T-helper 2 cell treated with Interferon-gamma antibody and Interleukin-4, amounts not matched to agents 5 μg/mL and 100 μg/mL, for 36 hours (primary cell): Measurements from ENCODE around the gene B4GALT1.

Experiments used
- DNase-seq: peaks from one replicate; pipeline ENCODE4 v3.0.0; 2021; ENCODE audit warnings: low spot score
- H3K27ac Mint-ChIP-seq: one replicate; pipeline ENCODE4 v1.8.0; 2021; ENCODE audit warnings: mild to moderate bottlenecking, mixed read lengths
- H3K27me3 Mint-ChIP-seq: one replicate; pipeline ENCODE4 v1.8.0; 2021; ENCODE audit warnings: low read depth, mixed read lengths
- H3K36me3 Mint-ChIP-seq: one replicate; pipeline ENCODE4 v1.8.0; 2021; ENCODE audit warnings: low read depth, mixed read lengths
- H3K4me1 Mint-ChIP-seq: one replicate; pipeline ENCODE4 v1.8.0; 2021; ENCODE audit warnings: low read depth, mixed read lengths
- H3K4me3 Mint-ChIP-seq: one replicate; pipeline ENCODE4 v1.8.0; 2022; ENCODE audit warnings: mild to moderate bottlenecking, moderate library complexity, mixed read lengths
- H3K9me3 Mint-ChIP-seq: one replicate; pipeline ENCODE4 v1.8.0; 2021; ENCODE audit warnings: mixed read lengths

The B4GALT1 gene

DNA sequence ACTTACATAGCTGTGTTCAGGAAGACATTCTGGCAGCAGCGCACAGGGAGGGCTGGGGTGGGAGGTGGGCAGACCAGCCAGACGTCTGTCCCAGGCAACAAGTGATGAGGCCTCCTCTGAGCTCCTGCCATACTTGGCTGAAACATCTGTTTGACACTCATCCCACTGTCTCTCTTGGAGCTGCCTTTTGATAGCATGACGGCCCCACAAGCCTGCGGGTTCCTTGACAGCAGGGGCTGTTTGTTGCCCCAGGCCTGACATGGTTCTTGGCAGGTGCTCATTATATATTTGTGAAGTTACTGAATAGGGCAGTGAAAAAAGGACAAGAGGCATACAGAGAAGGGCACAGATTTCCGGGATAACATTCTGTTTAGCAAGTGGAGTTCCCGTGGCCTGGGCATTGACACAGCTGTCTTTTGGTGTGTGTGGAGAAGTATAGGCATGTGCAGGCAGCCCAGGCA, 22.2 kb upstream of the B4GALT1 start:
- H3K4me1 Mint-ChIP-seq, result no peaks in the 10 kb centered on the region
- no peaks in the 10 kb centered on the region for H3K9me3 Mint-ChIP-seq
- no peaks in the 10 kb centered on the region for H3K36me3 Mint-ChIP-seq
- DNase-seq, result no peak
- peaks cover 2% of the 10 kb centered on the region for H3K27me3 Mint-ChIP-seq
- no peak overlapping the region for H3K27ac Mint-ChIP-seq
- no peak overlapping the region for H3K4me3 Mint-ChIP-seq

DNA sequence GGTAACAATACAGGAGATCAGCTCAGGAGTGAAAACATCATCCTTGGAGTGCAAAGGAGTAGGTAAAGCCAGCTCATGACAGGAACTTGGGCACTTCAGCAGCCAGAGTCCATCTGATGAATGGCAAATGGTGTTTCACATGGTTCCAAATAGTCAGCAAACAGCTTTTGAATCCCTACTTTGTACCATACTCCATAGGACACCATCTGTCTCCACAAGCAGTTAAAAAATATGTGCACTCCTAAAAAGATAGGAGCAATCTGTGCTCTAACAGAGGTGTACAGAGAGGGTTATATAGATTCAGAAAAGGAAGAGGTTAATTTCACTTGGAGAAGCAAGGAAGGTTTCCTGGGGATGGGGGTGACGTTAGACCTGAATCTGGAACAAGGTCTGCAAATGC, 21.6 kb upstream of the B4GALT1 start:
- no peaks in the 10 kb centered on the region for H3K9me3 Mint-ChIP-seq

DNA sequence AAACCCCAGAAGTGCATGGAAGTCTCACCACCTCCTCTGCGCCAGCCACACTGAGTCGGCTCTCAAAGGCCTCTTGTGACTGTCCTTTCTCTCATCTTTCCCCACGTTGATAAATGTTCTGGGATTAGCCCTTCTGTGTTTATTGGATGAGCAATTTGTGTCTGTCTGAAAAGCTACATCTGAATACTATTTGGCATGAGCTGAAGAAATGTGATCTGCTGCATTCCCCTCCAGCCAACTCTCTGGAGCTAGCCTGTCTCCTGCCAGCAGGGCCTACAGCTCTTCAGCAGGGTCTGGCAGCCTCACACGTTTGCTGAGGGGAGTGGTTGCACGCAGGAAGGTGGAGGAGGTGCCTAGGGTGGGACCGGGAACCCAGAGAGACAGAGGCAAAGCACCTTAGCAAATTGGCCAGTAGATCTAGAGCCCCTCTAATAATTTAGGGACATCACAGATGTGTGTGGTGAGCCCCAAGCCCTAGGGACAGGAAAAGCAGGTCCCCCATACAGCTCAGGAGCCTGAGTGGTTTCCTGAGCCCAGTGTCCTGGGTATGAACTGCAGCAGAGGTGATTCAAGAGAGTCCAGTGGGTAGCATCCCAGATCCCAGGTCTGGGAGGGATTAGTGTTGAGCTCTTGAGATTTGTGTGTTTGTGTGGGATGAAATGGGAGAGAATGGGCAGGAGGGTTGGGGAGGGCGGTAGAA, 20.5 kb upstream of the B4GALT1 start:
- Mint-ChIP-seq H3K9me3 (no peaks in the 10 kb centered on the region), H3K4me3 (no peak overlapping the region), H3K27ac (no peak overlapping the region), H3K4me1 (no peaks in the 10 kb centered on the region), H3K27me3 (peaks cover 4% of the 10 kb centered on the region), H3K36me3 (no peaks in the 10 kb centered on the region)
- no peak for DNase-seq

More for the DNA sequence above, 21.6 kb upstream of the B4GALT1 start:
- no peak overlapping the region for H3K27ac Mint-ChIP-seq
- no peaks in the 10 kb centered on the region for H3K4me1 Mint-ChIP-seq
- peaks cover 2% of the 10 kb centered on the region for H3K27me3 Mint-ChIP-seq
- no peaks in the 10 kb centered on the region for H3K36me3 Mint-ChIP-seq
- H3K4me3 Mint-ChIP-seq, result no peak overlapping the region
- DNase-seq, result no peak

DNA sequence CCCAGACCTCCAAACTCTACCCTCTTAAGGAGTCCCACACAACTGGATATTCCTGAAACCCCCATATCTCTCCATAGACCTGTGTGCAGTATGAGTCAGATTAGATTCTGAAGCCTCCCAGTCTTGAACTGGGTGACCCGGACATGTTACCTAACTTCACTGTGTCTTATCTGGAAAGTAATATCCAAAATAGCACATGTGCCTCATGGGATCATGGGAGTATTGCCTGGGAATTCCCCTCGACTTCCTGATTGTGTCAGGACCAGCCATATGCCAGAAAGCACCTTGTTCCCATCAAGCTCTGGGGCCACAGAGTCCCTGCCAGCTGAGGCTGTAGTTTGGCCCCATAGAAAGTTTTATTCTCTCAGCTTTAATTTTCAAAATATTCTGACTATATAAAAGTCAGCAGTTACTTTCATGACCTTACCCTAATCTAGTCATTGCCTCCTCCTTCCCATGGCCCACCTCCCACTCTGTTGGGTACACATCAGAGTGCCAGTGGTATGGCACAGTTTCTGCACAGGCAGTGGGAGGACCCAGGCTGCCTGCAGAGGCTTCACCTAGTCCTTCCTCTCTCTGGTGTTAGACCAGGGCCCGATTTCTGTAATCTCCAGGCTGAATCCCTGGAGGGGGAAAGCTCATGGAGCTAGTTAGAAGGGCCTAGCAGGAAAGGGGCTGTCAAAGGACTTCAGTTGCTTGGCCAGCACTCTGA, 19.5 kb upstream of the B4GALT1 start:
- Mint-ChIP-seq H3K4me1 (no peaks in the 10 kb centered on the region), H3K27me3 (peaks cover 10% of the 10 kb centered on the region), H3K27ac (no peak overlapping the region), H3K9me3 (no peaks in the 10 kb centered on the region), H3K36me3 (no peaks in the 10 kb centered on the region), H3K4me3 (no peak overlapping the region)
- DNase-seq, result no peak

- no peak for DNase-seq
- Mint-ChIP-seq H3K27ac (no peak overlapping the region), H3K27me3 (peaks cover 10% of the 10 kb centered on the region), H3K9me3 (no peaks in the 10 kb centered on the region), H3K36me3 (no peaks in the 10 kb centered on the region), H3K4me3 (no peak overlapping the region), H3K4me1 (peaks cover 1% of the 10 kb centered on the region)
Measured at GRCh38 chr9:33185858-33186257, 18.7 kb upstream of the B4GALT1 start.

GRCh38 chr9:33185406-33185805, 18.3 kb upstream of the B4GALT1 start:
- H3K27me3 Mint-ChIP-seq, result peaks cover 12% of the 10 kb centered on the region
- H3K36me3 Mint-ChIP-seq, result no peaks in the 10 kb centered on the region
- H3K9me3 Mint-ChIP-seq, result no peaks in the 10 kb centered on the region
- no peak overlapping the region for H3K27ac Mint-ChIP-seq
- H3K4me1 Mint-ChIP-seq, result peaks cover 1% of the 10 kb centered on the region
- no peak for DNase-seq
- no peak overlapping the region for H3K4me3 Mint-ChIP-seq

GRCh38 chr9:33184963-33185362, 17.8 kb upstream of the B4GALT1 start:
- H3K9me3 Mint-ChIP-seq, result no peaks in the 10 kb centered on the region
- no peak overlapping the region for H3K4me3 Mint-ChIP-seq
- DNase-seq, result no peak
- H3K27me3 Mint-ChIP-seq, result peaks cover 16% of the 10 kb centered on the region
- no peaks in the 10 kb centered on the region for H3K36me3 Mint-ChIP-seq
- no peak overlapping the region for H3K27ac Mint-ChIP-seq
- H3K4me1 Mint-ChIP-seq, result peaks cover 1% of the 10 kb centered on the region

- no peak overlapping the region for H3K4me3 Mint-ChIP-seq
- DNase-seq, result no peak
- peaks cover 20% of the 10 kb centered on the region for H3K27me3 Mint-ChIP-seq
- no peaks in the 10 kb centered on the region for H3K9me3 Mint-ChIP-seq
- H3K4me1 Mint-ChIP-seq, result peaks cover 3% of the 10 kb centered on the region
- H3K36me3 Mint-ChIP-seq, result no peaks in the 10 kb centered on the region
- no peak overlapping the region for H3K27ac Mint-ChIP-seq
Measured at GRCh38 chr9:33182519-33182918, 15.4 kb upstream of the B4GALT1 start.

DNA sequence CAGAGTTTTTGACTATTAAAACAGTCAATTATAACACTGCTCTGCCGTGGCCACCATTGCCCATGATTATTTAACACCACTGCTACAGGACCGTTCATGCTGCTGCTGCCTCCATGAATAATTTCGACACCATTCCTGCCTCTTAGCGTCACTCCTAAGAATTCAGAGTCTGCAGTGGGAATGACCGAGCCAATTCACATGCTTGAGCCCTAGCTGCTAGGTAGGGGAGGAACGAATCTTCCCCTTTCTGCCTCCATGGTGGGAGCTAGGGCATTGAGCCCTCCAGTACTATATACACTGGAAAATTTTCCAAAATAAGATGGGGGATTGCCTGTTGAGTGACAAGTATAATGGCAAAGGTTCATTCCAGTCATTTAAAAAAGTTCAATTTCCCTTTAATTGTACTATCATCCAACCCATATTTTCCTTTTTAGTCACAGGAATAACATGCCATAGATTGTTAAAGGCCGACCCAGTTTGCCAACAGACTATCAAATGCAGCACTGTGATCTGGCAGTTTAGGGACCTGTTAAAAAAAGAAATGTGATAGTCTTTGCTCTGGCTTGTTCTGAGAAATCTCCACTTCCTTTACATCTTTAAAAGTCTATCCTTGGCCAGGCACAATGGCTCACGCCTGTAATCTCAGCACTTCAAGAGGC, 13.5 kb upstream of the B4GALT1 start:
- peaks cover 3% of the 10 kb centered on the region for H3K4me1 Mint-ChIP-seq
- DNase-seq, result no peak
- no peak overlapping the region for H3K4me3 Mint-ChIP-seq
- H3K27me3 Mint-ChIP-seq, result peaks cover 20% of the 10 kb centered on the region
- no peaks in the 10 kb centered on the region for H3K9me3 Mint-ChIP-seq
- H3K27ac Mint-ChIP-seq, result no peak overlapping the region
- H3K36me3 Mint-ChIP-seq, result no peaks in the 10 kb centered on the region

DNA sequence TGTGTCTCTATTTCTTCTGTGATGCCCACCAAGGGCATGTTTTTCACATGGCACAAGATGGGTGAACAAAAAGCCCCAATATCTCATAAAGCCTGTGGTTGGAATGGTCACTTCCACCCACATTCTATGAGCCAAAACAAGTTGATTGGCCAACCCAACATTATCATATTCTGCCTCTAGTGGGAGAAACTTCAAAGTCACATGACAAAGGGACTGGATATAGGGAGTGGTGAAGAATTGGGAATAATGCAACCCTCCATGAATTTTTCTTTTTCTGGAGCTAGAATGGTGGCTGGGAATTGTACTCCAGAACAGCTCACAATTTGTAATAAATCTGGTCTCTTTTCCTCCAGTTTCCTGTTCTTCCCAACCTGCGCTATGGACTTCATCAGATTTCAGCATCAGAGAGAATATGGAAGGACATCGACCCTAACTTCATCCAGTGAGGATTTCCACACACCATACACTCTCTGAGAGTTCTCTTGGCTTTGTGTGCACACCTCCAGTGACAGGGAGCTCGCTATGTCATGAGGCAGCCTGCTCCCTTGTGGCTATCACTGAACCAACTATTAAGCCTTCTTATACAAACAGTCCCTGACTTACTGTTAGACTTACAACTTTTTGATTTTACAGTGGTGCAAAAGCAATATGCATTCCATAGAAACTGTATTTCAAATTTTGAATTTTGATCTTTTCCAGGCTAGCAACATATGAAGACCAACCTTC, 12.0 kb upstream of the B4GALT1 start:
- H3K4me3 Mint-ChIP-seq, result no peak overlapping the region
- no peak for DNase-seq
- H3K27me3 Mint-ChIP-seq, result peaks cover 20% of the 10 kb centered on the region
- peaks cover 3% of the 10 kb centered on the region for H3K4me1 Mint-ChIP-seq
- H3K36me3 Mint-ChIP-seq, result no peaks in the 10 kb centered on the region
- H3K27ac Mint-ChIP-seq, result no peak overlapping the region
- no peaks in the 10 kb centered on the region for H3K9me3 Mint-ChIP-seq

DNA sequence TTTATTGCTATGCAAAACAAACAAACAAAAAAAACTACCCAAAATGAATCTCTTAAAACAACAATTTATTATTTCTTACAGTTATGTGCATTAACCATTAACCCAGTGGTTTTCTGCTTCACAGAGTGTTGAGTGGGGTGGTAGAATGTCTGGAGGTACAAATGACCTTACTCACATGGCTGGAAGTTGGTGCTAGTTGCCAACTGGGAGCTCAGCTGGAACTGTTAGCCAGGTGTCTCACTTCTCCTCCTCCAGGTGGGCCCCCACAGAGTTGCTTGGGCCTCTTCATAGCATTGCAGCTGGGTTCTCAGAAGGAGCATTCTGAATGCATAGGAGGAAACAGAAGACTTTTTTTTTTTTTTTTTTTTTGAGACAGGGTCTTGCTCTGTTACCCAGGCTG, 10.5 kb upstream of the B4GALT1 start:
- H3K27me3 Mint-ChIP-seq, result peaks cover 19% of the 10 kb centered on the region
- DNase-seq, result no peak

GRCh38 chr9:33177086-33177485, 9.9 kb upstream of the B4GALT1 start:
- peaks cover 16% of the 10 kb centered on the region for H3K27me3 Mint-ChIP-seq
- no peaks in the 10 kb centered on the region for H3K9me3 Mint-ChIP-seq
- H3K4me3 Mint-ChIP-seq, result no peak overlapping the region
- H3K4me1 Mint-ChIP-seq, result peaks cover 3% of the 10 kb centered on the region
- no peaks in the 10 kb centered on the region for H3K36me3 Mint-ChIP-seq
- no peak for DNase-seq
- no peak overlapping the region for H3K27ac Mint-ChIP-seq

More for the DNA sequence above, 10.5 kb upstream of the B4GALT1 start:
- no peaks in the 10 kb centered on the region for H3K9me3 Mint-ChIP-seq
- no peak overlapping the region for H3K27ac Mint-ChIP-seq
- H3K4me1 Mint-ChIP-seq, result peaks cover 3% of the 10 kb centered on the region
- H3K36me3 Mint-ChIP-seq, result no peaks in the 10 kb centered on the region
- no peak overlapping the region for H3K4me3 Mint-ChIP-seq

GRCh38 chr9:33175649-33176325, 8.7 kb upstream of the B4GALT1 start:
- Mint-ChIP-seq H3K4me1 (peaks cover 3% of the 10 kb centered on the region), H3K36me3 (no peaks in the 10 kb centered on the region), H3K4me3 (no peak overlapping the region), H3K9me3 (no peaks in the 10 kb centered on the region), H3K27ac (no peak overlapping the region), H3K27me3 (peaks cover 10% of the 10 kb centered on the region)
- DNase-seq, result no peak
